HG03196 (cell line): ENCODE data around the gene HEPHL1.
"Not testable (repeated sequence)": the region's sequence is repeated elsewhere in the genome, so short reads cannot be mapped to it uniquely, and the experiment has no call there.

ENCODE experiments used
- ATAC-seq: cut with Tn5 transposase; IDR thresholded peaks from one replicate; pipeline ENCODE4 v1.9.1; 2021; ENCODE audit not compliant: unreplicated experiment

The HEPHL1 gene, protein sequence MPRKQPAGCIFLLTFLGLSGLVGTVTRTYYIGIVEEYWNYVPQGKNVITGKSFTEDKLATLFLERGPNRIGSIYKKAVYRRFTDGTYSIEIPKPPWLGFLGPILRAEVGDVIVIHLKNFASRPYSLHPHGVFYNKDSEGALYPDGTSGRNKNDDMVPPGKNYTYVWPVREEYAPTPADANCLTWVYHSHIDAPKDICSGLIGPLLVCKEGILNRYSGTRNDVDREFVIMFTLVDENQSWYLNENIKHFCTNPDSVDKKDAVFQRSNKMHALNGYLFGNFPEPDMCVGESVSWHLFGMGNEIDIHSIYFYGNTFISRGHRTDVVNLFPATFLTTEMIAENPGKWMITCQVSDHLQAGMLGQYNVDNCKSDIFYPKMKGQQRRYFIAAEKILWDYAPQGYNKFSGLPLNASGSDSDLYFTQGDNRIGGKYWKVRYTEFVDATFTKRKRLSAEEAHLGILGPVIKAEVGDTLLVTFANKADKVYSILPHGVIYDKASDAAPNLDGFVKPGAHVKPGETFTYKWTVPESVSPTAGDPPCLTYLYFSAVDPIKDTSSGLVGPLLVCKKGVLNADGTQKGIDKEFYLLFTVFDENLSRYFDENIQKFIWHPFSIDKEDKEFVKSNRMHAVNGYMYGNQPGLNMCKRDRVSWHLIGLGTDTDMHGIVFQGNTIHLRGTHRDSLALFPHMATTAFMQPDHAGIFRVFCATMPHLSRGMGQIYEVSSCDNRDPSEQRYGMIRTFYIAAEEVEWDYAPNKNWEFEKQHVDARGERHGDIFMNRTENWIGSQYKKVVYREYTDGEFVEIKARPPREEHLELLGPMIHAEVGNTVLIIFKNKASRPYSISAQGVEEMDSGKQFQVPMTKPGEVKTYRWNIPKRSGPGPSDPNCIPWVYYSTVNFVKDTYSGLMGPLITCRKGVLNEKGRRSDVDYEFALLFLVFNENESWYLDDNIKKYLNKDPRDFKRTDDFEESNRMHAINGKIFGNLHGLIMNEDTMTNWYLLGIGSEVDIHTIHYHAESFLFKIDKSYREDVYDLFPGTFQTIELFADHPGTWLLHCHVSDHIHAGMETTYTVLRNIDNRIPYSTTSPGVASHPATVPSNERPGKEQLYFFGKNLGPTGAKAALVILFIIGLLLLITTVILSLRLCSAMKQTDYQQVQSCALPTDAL

GRCh38 chr11:94020777-94021481 lies at the start of gene HEPHL1:
TSS of gene HEPHL1 (plus strand) at chr11:94021354. CDS start at chr11:94021369, 15 bp downstream.
- no peak for ATAC-seq

DNA sequence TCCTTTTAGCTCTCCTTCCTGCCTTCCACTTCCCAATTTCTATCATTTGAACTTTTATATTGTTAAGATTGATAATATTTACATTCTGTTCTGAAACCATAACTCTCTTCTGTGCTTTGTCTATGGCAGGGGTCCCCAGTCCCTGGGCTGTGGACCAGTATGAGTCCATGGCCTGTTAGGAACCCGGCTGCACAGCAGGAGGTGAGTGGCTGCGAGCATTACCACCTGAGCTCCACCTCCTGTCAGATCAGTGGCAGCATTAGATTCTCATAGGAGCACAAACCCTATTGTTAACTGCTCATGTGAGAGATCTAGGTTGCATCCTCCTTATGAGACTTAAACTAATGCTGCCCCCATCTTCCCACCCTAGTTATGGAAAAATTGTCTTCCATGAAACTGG lies 48.4 kb upstream of the HEPHL1 start:
- ATAC-seq, result no peak

GRCh38 chr11:93973322-93974051 lies 47.7 kb upstream of the HEPHL1 start:
- not testable (repeated sequence) for ATAC-seq

GRCh38 chr11:93974759-93975158 lies 46.4 kb upstream of the HEPHL1 start:
- no peak for ATAC-seq

- not testable (repeated sequence) for ATAC-seq
Observed at GRCh38 chr11:93976577-93977254, 44.4 kb upstream of the HEPHL1 start.

GRCh38 chr11:93983542-93984195 lies 37.5 kb upstream of the HEPHL1 start:
- ATAC-seq, result no peak

DNA sequence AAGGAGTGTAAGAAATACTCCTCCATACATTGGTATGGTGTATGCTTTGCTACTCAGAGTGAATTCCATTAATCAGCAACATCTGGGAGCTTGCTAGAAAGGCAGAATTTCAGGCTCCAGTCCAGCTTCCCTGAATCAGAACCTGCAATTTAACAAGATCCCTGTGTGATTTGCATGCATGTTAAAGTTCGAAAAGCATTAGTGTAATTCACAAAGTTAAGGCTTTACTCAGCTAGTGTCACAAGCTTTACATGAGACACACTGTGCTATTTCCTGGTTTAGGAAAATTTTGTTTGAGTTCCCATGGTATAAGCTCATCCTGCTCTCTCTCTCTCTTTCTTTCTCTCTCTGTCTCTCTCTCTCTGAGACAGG lies 37.0 kb upstream of the HEPHL1 start:
- ATAC-seq, result no peak

- ATAC-seq, result no peak
Observed at GRCh38 chr11:93984936-93985335, 36.2 kb upstream of the HEPHL1 start.

- no peak for ATAC-seq
Observed at GRCh38 chr11:93986716-93987115, 34.4 kb upstream of the HEPHL1 start.

GRCh38 chr11:93988455-93988854 lies 32.7 kb upstream of the HEPHL1 start:
- ATAC-seq, result no peak

DNA sequence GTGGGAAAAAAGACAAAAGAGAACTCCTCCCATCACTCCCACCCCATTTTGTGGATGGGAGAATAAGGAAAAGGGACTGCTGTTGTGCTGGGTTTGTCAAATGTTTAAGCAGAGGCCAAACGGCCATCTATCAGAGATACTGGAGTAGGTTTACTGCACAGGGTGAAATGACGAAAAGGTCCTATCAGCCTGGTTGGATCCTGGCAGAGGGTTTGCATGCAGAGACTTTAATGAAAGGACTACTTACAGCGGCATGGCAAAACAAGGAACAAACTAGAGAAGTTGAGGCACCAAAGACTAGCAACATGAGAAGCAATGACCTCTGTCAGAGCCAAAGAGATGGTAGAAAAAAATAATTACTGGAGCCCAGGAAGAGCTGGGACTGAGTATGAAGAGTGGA lies 32.2 kb upstream of the HEPHL1 start:
- no peak for ATAC-seq

GRCh38 chr11:93993747-93994146 lies 27.4 kb upstream of the HEPHL1 start:
- ATAC-seq, result no peak

- no peak for ATAC-seq
Observed at GRCh38 chr11:93997741-93998140, 23.4 kb upstream of the HEPHL1 start.

DNA sequence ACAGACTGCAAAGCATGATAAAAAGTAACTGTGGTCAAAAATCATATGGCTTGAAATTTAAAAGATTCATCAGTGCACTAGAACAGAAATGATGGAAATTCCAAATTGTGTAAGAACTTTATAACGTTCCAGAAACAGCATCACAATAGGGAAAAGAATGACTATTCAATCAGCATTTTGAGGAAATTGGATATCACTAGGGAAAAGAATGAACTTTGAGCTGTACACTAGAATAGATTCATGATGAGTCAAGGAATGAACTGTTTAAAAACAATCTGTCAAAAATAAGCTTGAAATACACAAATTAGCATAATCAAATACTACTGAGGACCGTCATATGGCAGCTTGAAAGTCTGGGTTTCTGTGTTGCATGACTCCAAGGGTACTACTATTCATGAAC lies 20.5 kb upstream of the HEPHL1 start:
- no peak for ATAC-seq

GRCh38 chr11:94002226-94002625 lies 18.9 kb upstream of the HEPHL1 start:
- no peak for ATAC-seq

DNA sequence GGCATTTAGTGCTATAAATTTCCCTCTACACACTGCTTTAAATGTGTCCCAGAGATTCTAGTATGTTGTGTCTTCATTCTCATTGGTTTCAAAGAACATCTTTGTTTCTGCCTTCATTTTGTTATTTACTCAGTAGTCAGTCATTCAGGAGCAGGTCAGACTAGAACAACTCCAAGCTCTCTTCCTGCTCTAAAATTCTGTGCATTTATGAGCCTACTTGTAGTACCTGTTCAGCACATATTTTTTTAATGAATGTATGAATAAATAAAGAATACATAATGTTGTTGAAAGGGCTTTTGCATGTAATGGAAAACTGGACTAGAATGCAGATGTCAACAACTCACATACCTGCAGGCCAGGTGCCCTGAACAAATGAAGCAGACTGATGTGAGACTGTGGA lies 13.7 kb upstream of the HEPHL1 start:
- no peak for ATAC-seq

DNA sequence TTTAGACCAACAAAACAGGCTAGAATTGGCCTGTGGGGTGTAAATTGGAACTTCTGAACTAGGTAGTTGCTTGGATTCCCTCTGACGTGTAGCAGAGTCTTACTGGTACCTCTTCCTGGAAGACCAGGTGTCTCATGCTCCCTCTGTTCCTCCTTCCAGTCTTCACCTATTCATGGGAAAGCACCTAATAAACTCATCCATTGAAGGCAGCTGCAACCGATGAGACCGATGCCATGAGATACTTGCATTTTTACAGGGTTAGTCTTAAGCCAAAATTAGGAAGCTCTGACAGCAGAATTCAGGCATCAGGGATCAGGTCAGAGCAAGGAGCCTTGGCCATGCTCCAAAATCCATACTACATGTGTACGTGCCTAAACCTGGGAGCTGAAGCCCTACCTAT lies 13.2 kb upstream of the HEPHL1 start:
- no peak for ATAC-seq

GRCh38 chr11:94010136-94010535 lies 11.0 kb upstream of the HEPHL1 start:
- ATAC-seq, result no peak

GRCh38 chr11:94011478-94011877 lies 9.7 kb upstream of the HEPHL1 start:
- no peak for ATAC-seq
